GM19043 (cell line): ENCODE measurements around the gene PYGM.

ENCODE experiments used
- ATAC-seq: cut with Tn5 transposase; IDR thresholded peaks from one replicate; pipeline ENCODE4 v1.9.1; 2021; ENCODE audit warnings: low read depth; ENCODE audit not compliant: unreplicated experiment

The PYGM gene

DNA sequence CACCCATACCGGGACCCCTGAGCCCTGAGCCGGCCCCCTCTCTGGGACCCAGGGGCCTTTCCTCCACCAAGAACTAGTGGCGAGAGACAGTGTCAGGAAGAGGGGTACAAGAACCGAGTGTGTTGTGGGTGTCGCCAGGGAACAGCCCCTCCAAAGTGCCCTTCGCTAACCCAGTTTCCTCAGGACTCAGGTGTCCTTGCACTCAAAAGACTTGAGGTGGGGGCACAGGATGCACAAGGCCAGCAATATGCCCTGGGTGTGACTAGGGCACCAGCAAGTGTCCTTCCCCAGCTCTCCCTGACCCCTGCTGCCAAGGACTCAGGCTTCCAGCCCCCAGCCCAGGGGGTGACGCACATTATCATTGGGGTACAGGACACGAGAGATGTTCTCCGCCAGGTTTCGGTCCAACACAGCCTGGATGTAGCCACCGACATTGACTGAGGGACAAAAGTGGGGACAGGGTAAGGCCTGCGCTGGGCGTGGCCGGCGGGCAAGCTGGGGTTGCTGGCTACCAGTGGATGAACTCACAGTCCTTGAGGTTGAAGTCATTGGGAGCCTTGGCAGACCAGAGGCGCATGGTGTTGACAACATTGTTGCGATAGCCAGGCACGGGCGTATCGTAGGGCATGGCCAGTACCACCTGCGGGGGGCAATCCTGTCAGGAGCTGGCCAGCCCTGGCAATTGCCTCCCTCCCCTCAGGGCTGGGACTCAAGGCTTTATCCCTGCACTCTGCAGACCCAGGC lies 4.7 kb downstream of the PYGM start:
- ATAC-seq: no peak

DNA sequence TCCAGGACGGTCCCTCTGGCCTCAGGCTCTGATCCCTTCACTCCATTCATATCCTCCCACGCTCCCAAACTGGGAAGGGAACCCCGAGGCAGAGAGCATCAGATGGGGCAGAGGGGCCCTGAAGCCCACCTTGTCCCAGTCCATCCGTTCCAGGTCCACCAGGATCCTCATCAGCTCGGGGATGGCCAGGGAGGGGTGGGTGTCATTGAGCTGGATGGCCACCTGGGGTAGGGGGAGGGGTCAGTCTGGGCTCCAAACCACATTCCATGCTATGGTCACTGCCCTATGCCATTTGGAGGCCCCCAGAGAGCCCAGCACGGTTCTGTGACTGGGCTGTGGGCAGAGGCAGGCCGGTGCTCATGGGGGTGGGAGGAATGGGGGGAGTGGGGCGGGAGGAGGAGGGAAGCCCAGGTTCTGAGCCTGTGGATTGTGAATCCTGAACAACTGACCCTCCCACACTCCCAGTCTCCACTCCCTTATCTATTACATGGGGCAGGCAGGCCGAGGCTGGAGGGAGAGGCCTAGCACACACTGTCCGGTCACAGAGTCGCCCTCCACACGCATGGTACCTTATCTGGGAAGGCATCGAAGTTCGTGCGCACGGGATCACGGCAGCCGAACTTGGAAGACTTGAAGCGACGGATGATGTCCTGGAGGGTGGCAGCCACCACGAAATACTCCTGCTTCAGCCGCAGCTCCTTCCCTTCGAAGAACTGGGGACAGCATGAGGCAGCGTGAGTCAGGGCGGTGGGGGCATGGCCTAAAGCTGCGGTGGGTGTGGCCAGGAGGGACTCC lies 5.5 kb downstream of the PYGM start:
- ATAC-seq: no peak

DNA sequence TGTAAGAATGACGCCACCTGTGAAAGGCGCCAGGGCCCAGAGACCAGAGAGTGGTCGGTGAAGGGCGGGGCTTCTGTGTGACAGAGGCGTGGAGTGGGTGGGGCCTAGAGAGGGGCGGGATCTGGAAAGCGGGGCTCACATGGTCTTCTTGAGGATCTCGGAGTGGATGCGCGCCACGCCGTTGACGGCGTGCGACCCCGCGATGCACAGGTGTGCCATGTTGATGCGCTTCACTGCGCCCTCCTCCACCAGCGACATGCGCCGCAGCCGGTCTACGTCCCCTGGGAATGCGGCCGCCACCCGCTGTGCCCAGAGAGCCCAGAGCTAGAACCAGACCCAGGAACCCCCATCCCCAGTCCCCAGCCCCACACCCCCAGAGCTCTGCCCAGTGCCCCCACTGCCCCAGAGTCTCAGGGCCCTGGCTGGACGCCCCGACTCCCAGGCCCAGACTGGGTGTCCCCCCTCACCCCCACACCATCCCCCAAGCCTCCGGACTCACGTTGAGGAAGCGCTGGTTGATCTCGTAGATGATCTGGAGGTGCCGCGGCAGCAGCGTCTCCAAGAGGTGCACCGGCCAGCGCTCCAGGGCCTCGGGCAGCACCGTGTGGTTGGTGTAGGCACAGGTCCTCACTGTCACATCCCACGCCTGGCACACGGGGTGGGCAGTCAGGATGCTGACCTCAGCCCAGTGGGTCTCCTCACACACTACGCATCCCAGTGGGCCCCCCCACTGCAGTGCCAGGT lies 6.2 kb downstream of the PYGM start:
- no peak for ATAC-seq

DNA sequence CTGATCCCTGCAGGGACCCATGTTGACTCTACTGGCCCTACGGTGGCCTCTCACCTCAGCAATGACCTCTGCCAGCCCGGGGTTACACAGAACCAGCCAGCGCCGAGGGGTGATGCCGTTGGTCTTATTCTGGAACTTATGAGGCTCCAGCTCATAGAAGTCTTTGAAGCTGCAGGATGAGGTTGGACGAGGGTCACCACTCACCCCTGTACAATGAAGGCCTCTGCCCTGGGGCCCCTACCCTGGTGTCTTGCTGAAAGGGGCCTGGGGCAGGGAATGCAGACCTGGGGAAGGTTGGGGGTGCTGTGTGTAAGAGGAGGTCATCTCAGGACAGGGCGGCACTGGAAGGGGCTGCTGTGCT lies 6.8 kb downstream of the PYGM start:
- ATAC-seq: no peak

DNA sequence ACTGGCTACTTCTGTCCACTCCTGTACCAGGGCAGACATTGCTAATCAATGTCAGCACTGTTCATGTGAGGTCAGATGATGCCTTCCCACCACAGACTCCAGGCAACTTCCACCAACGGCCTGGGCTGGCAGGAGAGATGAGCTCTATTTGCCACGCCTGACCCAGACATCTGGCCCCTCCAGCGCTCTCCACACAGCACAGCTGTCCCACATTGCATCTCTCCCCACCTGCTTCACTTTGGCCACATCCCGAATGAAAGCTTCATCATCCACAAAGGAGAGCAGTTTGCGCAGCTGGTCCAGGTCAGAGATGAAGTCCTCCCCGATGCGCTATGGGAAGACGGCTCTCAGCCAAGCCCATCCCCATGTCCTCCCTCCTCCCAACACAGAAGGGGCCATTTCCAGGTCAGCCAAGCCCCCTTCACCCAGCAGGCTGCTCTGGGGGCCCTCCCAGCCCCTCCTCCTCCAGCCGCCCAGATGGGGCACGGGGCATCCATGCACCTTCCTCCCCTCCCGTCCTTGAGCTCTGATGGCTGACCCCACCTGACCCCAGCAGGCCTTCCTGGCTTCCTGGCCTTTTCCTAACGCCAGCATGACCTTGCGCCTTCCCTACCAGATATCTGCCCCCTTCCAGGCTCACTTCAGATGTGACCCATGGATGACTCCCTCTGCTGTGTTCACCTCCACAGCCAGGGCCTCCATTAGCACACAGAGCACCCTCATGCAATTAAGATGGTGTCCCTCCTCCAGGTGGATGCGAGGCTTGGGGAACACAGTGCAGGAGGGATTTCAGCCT lies 7.4 kb downstream of the PYGM start:
- ATAC-seq: no peak

DNA sequence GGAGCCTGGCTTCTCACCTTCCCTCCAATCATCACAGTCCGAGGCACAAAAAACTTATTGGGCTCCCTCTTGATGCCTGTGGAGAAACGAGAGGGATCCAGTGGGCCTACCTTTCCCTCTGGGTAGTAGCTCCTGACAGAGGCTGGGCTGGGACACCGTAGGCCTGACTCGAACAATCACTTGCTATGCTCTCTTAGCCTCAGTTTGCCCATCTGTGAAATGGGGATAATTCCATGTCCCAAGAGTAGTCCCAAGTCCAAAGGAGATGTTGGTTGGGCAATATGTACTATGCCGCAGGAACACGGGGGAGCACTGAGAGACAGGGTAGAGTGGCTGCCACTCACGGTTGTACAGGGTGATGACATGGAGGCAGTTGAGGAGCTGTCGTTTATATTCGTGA lies 8.2 kb downstream of the PYGM start:
- ATAC-seq: no peak

DNA sequence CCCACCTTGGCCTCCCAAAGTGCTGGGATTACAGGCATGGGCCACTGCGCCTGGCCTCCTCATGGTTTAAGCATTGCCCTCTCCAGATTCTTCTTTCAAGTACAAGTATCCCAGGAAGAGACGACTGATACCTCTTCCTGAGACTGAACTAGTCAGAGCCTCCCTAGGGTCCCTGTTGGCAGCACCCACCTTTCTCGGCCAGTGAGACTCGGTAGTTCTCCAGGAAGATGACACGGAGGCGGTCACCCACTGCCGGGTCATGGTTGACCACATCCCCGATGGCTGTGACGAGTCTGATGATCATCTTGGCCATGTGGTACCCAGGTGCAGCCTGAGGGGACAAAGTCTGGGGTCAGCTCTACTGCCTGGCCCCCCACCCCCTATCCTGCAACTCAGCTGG lies 8.6 kb downstream of the PYGM start:
- ATAC-seq: no peak

DNA sequence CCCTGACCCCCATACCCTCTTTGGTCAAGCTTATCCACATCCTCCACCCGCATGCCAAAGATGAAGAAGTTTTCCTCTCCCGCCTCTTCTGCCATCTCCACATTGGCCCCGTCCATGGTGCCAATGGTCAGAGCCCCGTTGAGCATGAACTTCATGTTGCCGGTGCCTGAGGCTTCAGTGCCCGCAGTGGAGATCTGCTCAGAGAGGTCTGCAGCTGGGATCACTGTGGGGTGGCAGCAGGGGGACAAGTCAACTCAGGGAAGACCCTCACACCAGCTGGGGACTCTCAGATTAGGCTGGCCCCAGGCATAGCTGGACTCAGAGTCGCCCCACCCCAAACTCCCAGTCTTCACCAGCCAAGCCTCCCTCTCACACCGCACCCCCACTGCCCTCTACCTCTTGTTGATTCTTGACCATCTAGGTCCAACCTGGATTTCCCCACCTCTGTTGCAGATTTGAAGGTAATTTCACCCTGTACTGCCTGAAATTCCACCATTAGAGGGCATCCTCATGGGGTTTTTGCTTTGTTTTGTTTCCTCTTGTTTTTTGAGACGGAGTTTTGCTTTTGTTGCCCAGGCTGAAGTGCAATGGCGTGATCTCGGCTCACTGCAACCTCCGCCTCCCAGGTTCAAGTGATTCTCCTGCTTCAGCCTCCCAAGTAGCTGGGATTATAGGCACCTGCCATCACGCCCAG lies 9.3 kb downstream of the PYGM start:
- no peak for ATAC-seq

DNA sequence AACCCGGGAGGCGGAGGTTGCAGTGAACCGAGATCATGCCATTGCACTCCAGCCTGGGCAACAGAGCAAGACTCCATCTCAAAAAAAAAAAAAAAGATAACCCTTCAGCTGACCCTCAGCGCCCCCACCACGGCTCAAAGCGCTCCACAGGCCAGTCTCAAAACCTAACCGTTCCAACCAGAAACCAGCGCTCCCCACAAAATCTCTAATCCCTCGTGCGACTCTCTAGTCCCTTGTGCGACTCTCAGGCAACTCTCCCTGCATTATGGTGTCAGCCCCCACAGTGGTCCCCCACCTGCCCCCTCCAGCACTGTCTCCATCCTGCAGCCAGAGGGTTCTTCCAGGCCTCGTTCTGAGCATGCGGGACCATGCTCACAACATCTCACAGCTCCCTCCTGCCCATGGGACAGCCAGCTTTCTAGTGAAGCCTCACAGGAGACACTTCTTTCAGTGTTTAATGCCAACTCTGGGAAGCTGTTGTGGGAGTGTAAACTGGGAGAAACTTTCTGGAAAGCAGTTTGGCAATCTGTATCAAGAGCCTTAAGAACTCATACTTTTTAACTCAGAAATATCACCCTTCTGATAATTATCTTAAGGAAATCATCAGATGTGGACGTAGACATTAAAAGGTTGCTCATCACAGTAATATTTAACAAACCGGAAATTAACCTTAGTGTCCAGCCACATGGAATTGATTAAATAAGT lies 11.7 kb downstream of the PYGM start:
- ATAC-seq: no peak

DNA sequence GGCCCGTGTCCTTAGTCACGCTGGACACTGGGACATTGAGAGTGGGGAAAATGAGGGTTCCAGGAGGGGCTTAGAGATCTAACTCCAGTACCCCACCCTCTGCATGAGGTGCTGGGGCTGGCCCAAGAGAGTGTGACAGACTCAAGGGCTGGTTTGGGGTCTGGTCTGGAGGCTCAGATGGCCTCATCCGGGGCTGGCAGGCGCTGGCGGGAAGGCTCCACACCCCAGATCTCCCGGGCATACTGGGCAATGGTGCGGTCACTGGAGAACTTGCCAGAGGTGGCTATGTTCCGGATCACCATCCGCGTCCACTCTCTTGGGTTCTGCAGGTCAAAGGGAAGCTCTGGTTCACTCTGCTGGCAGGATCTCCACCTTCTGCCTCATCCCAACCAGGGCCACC lies 13.3 kb downstream of the PYGM start:
- no peak for ATAC-seq

DNA sequence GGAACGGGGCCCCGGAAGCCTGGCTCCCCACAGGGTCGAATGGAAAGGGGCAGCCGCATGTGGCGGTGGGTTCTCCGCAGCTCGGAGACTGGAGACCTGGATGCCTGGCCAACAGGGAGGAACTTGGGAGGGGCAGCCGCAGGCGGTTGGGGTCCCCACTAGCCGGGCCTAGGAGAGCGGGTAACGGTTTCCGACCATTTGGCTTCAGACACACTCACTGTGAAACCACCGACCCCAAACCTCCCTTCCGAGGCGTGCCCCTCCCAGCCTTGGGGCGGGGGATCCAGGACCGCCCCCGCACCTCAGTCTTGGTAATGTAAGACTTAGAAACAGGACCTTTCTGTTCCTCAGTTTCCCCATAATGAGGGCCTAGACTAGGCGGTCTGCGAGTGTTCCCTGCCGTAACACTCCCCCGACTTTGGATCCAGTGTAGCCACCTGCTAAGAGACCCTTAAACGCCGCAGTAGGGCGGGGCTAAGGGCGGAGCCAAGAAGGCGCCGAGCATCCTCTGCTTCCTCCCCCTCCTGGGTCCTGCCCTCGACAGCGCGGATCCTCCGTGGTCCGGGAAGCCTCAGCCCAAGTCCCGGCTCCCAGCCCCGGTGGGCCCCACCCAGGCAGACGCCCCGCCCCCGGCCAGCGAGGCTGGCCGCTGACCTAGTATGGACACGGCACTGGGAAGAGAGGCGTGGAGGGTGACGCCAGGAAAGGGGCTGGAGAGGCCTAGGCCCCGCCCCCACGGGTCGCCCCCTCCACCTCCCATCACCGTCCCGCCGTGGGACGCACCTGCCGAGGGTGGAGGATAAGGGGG lies 14.0 kb downstream of the PYGM start:
- ATAC-seq: no peak

DNA sequence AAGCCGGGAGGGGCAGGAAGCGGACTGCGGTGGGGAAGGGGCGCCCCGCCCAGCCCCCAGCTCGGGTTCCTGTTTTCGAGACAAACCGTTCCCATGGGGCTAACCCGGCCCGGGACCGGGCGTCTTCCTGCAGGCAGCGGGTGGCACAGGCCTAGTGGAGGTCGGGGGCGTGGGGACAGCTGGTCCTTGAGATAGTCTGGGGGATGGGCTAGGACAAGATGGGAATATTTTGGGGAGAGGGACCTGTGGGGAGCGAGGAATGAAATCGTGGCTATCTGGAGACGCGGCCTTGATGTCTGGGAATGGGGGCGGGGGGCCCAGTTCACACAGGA lies 14.6 kb downstream of the PYGM start:
- no peak for ATAC-seq

DNA sequence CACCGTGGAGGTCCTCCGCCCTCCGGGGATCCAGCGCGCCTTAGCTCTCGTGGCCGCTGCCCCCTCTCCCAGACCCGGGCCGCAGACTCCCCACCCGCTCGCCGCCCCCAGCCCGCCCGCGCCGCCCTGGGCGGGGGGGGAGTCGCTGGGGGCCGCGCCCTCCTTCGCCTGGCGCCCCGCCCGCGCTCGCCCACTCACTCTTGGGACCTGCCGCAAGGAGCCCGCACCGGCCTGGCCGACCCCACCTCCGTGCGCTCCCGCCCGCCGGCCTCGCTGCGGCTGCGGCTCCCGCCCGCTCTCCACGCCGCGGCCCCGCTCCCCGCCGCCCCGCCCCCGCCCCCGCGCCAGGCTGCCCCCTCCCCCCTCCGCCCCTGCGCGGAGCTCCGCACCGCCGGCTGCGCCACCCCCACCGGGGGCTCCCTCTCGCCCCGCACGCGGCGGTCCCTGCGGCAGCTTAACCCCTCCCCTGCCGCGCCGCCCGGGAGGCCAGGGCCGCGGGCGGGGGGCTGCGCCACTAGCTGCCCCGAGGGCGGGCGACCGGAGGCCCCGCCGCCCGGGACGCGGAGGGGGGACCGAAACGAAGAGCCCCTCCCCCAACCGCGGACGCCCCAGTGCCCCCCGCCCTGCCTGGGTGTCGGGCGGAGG lies 15.1 kb downstream of the PYGM start:
- no peak for ATAC-seq

DNA sequence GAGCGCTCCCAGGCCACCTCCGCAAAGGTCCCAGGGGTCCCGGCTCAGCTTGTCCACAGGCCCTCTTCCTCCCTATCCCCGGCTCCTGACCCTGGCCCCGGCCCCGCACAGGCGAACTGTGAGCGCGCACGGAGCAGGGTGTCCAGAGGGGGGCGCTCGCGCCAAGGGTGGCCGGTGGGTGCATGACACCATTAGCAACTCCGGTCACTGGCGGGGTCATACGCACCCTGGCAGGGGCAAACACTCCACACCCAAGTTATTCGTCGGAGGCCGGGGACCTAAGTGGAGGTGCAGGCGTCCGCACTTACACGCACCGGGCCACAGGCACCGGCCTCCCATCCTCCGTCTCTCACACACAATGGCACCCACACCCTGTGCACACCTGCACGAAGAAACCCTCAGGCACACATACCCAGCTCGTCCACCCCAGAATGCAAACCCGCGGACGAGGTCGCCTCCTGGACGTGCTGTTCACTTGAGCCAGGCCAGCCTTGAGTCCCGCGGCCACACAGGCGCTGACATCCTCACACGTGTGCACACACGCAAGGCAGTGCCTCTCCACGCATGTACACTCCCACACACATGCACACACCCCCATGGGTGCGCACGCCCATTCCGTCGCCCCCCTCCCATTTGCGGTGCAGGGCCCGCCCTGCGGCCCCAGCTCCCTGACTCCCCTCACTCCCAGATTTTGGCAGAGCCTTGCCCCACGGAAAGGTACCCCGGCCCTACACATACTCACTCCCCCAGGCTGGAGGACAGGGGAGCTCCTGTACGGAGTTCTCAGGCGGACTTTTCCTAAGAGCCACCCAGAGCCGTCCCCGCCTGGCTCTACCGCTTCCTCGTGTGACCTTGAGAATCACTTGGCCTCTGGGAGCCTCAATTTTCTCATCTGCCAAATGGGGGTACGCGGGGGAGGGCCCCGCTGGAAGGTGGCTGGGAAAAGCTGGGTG lies 15.9 kb downstream of the PYGM start, which contains the start of gene RASGRP2:
RASGRP2 (minus strand) TSS at position 552 of the 953 bp plus-strand sequence. CDS start 1,276 bp downstream, outside the sequence.
- ATAC-seq: no peak

DNA sequence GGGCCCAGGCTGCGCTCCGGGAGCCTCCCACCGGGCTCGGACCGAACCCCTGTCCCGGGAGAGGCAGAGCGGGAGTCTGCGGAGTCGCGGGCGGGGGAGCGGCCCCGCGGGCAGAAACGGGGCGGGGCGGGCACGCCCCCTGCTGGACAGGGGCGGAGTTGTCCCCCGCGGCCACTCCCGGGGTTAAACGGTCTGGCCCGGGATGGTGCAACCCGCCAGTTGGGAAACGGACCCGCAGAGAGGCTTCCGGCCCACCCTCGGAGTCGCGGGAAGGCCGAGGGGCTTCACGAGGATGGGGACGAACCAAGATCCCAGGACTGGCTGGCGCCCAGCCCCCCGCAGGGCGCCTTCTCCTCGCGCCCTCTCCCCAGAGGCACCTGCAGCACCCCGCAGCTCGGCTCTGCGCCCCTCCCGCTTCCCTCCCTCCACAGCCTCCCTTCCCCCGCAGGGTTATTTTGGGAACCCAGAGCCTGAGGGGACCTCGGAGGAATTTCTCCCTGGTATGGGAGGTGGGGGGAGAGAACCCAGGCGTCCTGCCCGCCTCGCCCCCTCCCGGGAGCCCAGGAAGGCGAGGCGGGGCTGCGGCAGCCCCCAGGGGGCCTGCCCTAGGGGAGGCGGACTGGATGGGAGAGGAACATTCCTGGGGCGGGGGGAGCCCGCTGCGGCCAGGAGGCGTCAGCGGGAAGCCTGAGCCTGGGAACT lies 16.7 kb downstream of the PYGM start:
- no peak for ATAC-seq

DNA sequence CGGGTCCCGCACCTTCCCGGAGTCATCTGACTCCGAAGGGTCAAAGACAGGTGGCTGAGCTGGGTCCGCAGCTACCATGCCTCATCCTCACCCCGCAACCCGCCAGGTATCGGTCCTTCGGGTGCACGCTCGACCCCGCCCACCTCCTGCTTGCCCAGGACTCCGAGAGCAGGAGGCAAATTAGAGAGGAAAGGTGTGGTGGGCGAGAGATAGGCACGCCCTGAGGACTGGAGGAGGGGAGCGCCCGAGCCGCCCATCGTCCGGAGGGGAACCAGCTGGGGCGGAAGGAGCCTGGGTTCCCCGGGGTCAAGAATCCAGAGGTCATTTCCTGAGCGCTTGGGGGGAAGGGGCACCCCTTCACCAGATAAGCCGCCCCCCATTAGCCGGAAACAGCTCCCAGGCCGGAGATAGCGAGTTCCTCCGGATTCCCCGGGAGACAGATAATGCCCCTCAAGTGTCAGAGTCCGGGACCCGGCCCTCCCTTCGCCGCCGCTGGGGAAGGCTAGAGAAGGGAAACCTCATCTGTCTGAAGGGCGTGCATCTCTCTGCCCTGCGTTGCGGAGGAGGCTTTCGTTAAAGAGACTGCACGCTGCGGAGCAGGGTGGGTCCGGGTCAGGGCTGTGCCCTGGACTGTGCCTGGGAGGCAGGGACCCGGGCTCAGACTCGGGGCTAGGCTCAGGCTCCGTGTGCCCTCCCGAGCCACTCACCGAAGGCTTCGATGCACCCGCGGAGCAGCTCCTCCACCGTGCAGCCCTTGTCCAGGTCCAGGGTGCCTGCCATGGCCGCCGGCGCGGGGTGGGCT lies 17.5 kb downstream of the PYGM start:
- ATAC-seq: no peak
